Measurements from ENCODE around the gene LPAR5. TPM values are rescaled to one million over a fixed set of nuclear protein-coding genes. Genes with fewer than 3 reads are reported as not detected.

Gene LPAR5
- total and polyA plus RNA-seq, 2 experiments from 2014 or later: 0.32 to 0.38 TPM

DNA sequence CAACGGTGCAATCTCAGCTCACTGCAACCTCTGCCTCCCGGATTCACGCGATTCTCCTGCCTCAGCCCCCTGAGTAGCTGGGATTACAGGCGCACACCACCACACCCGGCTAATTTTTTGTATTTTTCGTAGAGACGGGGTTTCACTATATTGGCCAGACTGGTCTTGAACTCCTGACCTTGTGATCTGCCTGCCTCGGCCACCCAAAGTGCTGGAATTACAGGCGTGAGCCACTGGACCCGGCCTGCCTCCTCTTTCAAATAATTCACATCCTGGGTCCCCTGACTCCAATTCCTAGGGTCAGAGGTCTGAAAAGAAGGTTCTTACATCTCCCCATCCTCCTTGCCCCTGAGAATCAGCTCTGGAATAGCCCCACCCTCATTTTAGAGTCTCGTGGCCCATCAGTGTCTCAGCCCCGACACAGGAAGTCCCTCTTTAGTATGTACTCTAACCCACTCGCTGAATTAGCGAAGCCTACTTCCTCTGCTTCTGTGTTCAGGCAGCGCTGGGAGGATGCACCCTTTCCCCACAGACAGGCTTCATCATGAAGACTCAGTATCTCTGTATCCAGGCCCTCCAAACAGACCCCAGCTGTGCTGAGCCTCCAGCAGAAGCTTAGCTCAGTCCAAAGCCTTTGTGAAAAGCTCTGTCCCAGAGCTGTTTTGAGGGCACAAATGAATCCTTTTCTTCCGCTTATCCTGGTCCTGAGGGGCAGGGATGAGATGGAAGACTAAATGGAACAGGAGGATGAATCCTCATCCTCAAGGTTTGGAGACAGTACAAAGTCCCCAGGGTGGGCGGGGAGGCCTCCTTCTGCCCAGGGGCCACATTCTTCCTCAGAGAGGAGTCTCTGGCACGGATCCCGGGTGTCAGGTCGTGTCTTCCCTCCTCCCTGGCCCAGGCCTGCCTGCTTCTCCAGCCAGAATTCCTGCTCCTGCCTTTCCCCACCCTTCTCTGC, 3.5 kb downstream of the LPAR5 start (continued):
- TF ChIP-seq, protein P1, sequence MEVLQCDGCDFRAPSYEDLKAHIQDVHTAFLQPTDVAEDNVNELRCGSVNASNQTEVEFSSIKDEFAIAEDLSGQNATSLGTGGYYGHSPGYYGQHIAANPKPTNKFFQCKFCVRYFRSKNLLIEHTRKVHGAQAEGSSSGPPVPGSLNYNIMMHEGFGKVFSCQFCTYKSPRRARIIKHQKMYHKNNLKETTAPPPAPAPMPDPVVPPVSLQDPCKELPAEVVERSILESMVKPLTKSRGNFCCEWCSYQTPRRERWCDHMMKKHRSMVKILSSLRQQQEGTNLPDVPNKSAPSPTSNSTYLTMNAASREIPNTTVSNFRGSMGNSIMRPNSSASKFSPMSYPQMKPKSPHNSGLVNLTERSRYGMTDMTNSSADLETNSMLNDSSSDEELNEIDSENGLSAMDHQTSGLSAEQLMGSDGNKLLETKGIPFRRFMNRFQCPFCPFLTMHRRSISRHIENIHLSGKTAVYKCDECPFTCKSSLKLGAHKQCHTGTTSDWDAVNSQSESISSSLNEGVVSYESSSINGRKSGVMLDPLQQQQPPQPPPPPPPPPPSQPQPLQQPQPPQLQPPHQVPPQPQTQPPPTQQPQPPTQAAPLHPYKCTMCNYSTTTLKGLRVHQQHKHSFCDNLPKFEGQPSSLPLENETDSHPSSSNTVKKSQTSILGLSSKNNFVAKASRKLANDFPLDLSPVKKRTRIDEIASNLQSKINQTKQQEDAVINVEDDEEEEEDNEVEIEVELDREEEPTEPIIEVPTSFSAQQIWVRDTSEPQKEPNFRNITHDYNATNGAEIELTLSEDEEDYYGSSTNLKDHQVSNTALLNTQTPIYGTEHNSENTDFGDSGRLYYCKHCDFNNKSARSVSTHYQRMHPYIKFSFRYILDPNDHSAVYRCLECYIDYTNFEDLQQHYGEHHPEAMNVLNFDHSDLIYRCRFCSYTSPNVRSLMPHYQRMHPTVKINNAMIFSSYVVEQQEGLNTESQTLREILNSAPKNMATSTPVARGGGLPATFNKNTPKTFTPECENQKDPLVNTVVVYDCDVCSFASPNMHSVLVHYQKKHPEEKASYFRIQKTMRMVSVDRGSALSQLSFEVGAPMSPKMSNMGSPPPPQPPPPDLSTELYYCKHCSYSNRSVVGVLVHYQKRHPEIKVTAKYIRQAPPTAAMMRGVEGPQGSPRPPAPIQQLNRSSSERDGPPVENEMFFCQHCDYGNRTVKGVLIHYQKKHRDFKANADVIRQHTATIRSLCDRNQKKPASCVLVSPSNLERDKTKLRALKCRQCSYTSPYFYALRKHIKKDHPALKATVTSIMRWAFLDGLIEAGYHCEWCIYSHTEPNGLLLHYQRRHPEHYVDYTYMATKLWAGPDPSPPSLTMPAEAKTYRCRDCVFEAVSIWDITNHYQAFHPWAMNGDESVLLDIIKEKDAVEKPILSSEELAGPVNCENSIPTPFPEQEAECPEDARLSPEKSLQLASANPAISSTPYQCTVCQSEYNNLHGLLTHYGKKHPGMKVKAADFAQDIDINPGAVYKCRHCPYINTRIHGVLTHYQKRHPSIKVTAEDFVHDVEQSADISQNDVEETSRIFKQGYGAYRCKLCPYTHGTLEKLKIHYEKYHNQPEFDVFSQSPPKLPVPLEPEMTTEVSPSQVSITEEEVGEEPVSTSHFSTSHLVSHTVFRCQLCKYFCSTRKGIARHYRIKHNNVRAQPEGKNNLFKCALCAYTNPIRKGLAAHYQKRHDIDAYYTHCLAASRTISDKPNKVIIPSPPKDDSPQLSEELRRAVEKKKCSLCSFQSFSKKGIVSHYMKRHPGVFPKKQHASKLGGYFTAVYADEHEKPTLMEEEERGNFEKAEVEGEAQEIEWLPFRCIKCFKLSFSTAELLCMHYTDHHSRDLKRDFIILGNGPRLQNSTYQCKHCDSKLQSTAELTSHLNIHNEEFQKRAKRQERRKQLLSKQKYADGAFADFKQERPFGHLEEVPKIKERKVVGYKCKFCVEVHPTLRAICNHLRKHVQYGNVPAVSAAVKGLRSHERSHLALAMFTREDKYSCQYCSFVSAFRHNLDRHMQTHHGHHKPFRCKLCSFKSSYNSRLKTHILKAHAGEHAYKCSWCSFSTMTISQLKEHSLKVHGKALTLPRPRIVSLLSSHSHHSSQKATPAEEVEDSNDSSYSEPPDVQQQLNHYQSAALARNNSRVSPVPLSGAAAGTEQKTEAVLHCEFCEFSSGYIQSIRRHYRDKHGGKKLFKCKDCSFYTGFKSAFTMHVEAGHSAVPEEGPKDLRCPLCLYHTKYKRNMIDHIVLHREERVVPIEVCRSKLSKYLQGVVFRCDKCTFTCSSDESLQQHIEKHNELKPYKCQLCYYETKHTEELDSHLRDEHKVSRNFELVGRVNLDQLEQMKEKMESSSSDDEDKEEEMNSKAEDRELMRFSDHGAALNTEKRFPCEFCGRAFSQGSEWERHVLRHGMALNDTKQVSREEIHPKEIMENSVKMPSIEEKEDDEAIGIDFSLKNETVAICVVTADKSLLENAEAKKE (CRISPR knock-in tag; IDR thresholded peaks at IDR 0.05): no peak

DNA sequence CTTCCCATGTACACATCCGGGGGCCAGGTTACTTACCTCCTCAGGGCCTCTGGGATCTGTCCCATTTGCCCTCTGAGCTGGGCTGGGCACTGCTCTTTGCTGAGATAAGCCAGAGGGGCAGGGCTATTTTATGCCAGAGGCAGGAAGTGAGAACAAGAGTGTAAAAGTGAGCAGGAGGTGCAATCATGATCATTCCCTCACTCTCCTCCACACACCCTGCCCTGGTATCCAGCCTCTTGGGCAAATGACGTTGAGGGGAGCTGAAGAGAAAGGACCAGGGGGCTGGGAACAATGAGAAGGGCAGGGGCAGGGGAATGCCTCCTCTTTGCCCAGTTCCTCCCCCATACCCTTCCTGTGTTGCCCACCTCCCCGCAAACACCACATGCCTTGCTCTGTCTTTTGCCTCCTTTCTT, 4.2 kb downstream of the LPAR5 start:
- no peak overlapping the region for H3K27ac ChIP-seq (ENCODE audit: low read depth)

More for the DNA sequence above, 4.2 kb downstream of the LPAR5 start:
- Mint-ChIP-seq H3K9me3 (no peaks in the 10 kb centered on the region), H3K27me3 (ENCODE audit: insufficient read depth, low read depth, poor library complexity) (peaks cover 15% of the 10 kb centered on the region), H3K4me3 (no peak overlapping the region; the same call in 2 of the 3 replicates), H3K36me3 (ENCODE audit: low read depth) (no peaks in the 10 kb centered on the region), H3K4me1 (peaks cover 22% of the 10 kb centered on the region), H3K27ac (no peak overlapping the region)
- TF ChIP-seq POLR2AphosphoS5 (IDR thresholded peaks at IDR 0.05; ENCODE audit: low read depth) (no peak), CREB1 (CRISPR knock-in tag; IDR thresholded peaks at IDR 0.05; ENCODE audit: low read depth) (no peak), NANOG (IDR thresholded peaks at IDR 0.05; ENCODE audit: borderline replicate concordance) (no peak), STAT1 (IDR thresholded peaks at IDR 0.05; ENCODE audit: unreplicated experiment) (no peak), ZNF114 (CRISPR knock-in tag; IDR thresholded peaks at IDR 0.05) (no peak), EZH2 (IDR thresholded peaks at IDR 0.05; ENCODE audit: low read depth, unreplicated experiment) (no peak), JUNB (IDR thresholded peaks at IDR 0.05; ENCODE audit: unreplicated experiment) (no peak)
- no peak overlapping the region for H3K4me3 ChIP-seq
- no peaks in the 10 kb centered on the region for H4K20me1 ChIP-seq (replicated peaks; ENCODE audit: insufficient read depth)
- ATAC-seq (no peak), DNase-seq (ENCODE audit: low spot score) (no peak)
- 0 out of 2 replicates have a peak, but pooled peaks cover 3% of the 10 kb centered on the region for H3F3A ChIP-seq (replicated peaks; ENCODE audit: low read depth)
- H3K4me1 ChIP-seq (ENCODE audit: insufficient read depth): no peaks in the 10 kb centered on the region
- H3K9me2 ChIP-seq (ENCODE audit: insufficient read depth): no peaks in the 10 kb centered on the region
- H2AFZ ChIP-seq: peak overlapping the region; percentile 69
- H3K4me2 ChIP-seq: no peak overlapping the region
- no peaks in the 10 kb centered on the region for H3K36me3 ChIP-seq (ENCODE audit: insufficient read depth)
- H3K27me3 ChIP-seq (ENCODE audit: insufficient read depth): no peaks in the 10 kb centered on the region
- no peaks in the 10 kb centered on the region for H3K79me2 ChIP-seq (replicated peaks; ENCODE audit: insufficient read depth)
